LNCaP clone FGC (cell line): ENCODE measurements around the gene KRT3.
"Not testable (repeated sequence)": the region's sequence is repeated elsewhere in the genome, so short reads cannot be mapped to it uniquely, and the experiment has no call there.

Experiments used
- DNase-seq: peaks from one replicate; pipeline ENCODE4 v3.0.0-alpha.2; 2011; ENCODE audit warnings: low read depth
- H3K4me3 ChIP-seq: 2 replicates; pipeline ENCODE4 v1.5.1; 2011; ENCODE audit warnings: mild to moderate bottlenecking, low read depth, low read length, control low read depth
- TF ChIP-seq, protein P1 (sequence below): IDR thresholded peaks from 2 replicates; pipeline ENCODE4 v1.5.1; 2012; ENCODE audit warnings: mild to moderate bottlenecking; ENCODE audit not compliant: control insufficient read depth, insufficient read depth; ENCODE audit errors: extremely low read depth

Gene KRT3

DNA sequence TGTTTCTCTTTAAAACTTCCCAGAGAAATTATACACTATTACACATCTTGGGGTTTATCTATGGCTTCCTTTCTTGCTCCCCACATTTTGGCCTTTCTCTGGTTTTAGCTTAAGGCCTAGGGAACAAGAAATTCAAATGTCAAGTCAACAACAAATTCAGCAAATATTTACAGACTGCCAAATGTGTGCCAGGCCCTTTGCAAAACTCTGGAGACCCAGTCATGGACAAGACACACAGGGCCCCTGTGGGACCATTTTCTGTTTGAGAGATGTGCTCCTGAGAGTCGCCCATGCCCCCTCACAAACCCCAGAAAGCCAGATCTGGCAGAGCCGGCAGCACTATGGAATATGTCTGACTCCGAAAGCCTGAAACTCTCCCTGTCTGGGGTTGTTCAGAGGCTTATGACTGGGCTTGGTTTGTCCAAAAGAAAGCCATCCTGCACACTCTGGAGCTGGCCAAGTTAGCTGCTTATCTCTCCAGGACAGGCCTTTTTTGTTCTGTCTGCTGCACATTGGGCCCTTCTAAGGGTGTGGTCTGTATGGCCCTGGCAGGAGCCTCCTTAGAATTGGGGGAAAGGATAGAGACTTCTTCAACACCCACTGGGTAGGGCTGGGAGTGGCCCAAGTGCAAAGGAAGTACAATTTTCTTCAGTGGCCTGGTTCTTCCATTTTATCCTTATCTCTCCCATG is 1.1 kb upstream of the KRT3 start:
- DNase-seq, result no peak
- TF ChIP-seq, protein P1, sequence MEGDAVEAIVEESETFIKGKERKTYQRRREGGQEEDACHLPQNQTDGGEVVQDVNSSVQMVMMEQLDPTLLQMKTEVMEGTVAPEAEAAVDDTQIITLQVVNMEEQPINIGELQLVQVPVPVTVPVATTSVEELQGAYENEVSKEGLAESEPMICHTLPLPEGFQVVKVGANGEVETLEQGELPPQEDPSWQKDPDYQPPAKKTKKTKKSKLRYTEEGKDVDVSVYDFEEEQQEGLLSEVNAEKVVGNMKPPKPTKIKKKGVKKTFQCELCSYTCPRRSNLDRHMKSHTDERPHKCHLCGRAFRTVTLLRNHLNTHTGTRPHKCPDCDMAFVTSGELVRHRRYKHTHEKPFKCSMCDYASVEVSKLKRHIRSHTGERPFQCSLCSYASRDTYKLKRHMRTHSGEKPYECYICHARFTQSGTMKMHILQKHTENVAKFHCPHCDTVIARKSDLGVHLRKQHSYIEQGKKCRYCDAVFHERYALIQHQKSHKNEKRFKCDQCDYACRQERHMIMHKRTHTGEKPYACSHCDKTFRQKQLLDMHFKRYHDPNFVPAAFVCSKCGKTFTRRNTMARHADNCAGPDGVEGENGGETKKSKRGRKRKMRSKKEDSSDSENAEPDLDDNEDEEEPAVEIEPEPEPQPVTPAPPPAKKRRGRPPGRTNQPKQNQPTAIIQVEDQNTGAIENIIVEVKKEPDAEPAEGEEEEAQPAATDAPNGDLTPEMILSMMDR, result no peak
- H3K4me3 ChIP-seq, result no peak overlapping the region

DNA sequence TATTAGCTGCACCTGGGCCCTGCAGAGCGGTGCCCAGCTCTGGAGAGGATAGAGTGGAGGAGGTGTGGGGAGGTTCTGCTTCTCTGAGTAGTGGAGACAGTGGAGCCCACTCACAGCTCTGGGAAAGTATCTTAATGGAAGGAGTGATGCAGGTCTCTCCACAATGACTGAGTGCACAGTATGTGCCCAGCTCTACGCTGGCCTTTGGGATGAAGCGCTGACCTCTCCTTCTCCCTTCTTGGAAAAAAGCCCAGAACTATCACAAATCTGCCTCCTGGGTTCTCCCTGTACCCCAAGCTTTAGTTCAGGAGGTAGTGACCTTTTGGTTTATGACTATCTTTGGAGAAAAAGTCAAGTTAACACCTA is 495 bp upstream of the KRT3 start:
- no peak overlapping the region for H3K4me3 ChIP-seq
- DNase-seq, result no peak
- TF ChIP-seq, protein P1, result no peak

DNA sequence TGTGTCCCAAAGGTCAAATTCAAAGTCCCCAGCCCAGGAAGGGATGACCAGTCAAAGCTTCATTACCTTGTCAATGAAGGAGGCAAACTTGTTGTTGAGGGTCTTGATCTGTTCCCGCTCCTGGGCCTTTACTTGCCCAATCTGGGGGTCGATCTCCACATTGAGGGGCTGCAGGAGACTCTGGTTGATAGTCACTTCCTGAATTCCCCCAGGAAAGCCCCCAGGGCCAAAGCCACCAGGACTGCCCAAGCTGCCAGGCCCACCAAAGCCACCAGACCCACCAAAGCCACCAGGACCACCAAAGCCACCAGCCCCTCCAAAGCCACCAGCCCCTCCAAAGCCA is 614 bp downstream of the KRT3 start:
- not testable (repeated sequence) for H3K4me3 ChIP-seq, DNase-seq

DNA sequence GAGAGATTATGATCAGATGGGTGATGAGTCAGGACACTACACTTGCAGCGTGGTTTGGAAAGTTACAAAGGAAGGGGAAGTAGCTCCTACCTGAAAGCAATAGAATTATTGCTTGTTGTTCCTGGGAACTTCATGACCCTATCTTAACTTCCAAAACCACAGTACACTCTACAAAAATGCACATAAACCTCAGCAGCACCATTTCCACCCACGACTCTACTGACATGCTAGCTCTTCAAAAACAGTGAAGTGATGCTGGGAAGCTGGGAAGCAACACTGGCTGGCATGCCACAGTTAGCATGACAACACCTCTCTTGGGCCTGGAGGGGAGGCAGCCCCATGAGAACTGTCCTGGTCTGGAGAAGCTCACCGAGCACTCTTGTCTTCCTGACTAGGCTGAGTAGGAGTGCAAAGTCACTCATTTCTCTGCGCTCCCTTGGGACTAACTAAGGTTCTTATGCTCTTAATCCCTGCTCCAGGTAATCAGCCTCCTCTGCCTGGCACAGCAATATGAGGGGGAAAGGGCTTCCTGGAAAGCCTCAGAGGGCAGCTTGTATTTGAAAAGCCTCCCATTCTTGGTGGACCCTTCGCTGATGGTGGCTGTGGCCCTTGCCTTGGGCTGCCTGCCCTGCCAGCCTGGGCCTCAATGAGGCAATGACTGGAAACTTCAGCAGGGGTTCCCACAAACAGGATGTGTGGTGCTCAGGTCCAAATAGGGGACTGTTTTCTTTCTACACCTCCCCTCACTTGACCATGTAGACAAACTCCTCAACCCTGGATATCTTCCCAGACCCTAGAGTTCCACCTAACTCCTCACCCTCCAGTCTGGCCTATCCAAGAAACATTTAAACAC is 1.2 kb downstream of the KRT3 start:
- H3K4me3 ChIP-seq, result no peak overlapping the region
- TF ChIP-seq, protein P1, result no peak
- no peak for DNase-seq

DNA sequence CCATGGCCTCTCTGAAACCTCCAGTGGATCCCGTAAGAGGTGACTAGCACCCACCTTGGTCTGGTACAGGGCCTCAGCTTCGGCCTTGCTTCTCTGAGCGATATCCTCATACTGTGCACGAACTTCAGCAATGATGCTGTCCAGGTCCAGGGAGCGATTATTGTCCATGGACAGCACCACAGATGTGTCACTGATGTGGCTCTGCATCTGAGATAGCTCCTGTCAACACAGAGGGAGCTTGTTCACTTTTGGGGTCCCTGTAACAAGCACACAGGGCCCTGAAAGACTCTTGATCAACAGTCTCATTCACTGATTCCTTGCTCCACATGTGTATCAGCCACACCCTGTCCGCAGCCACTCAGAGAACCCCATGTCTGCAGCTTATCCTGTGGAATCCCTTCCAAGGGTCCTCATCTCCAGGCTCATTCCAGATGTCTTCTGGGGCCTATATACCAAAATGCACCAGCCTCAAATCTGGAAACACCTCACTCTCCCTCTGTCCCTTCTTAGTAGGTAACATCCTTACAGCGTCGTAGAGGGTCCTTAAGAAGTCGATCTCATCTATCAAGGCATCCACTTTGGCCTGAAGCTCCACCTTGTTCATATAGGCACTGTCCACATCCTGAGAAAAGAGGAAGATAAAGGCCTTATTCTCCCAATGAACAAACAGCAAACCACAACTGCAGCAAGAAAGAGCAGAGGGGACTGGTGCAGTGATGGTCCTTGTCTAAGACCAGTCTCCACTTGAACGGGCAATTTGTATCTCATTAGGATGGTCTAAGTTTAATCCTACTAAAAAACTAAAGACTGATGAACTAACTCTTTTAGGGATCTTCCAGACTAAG is 3.5 kb downstream of the KRT3 start:
- TF ChIP-seq, protein P1, result no peak
- no peak for DNase-seq
- no peak overlapping the region for H3K4me3 ChIP-seq

DNA sequence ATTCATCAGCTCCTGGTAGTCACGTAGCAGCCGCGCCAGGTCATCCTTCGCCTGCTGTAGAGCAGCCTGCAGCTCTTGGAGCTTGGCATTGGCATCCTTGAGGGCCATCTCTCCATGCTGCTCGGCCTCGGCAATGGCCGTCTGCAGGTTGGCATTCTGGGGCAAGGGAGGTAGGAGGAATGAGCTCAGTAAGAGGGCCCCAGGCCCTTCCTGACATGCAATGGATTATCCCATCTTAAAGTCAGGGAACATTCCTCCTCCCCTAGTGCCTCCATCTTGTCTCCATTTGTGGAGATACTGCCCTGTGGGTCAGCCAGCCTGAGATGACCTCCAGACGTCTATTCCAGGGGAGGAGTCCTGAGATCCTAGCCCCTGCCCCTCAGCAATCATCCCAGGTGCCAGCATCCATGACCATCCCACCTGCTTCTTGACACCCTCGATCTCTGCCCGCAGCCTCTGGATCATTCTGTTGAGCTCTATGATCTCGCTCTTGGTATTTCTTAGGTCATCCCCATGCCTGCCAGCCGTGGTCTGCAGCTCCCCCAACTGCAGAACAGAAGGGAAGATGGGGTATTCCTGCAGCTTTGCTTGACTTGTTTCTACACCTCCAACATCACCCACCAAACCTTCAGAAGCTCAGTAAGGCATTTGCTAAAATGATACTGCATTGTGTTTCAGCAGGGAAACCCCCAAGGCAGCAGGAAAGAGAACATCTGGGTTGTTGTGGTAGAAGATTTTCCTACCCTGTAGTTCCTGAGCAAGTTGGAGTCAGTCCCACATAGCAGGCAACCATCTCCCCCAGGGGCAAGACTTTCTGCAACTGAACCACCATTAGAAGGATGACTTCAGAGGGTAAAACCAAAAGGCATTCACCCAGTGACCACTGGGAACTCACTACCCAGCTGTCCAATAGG is 4.4 kb downstream of the KRT3 start:
- no peak overlapping the region for H3K4me3 ChIP-seq
- TF ChIP-seq, protein P1, result no peak
- no peak for DNase-seq
